Activated naive CD8-positive, alpha-beta T cell treated with anti-CD3 and anti-CD28 coated beads for 36 hours (primary cell): Measurements from ENCODE around the gene HK1. TPM values are rescaled to one million over a fixed set of nuclear protein-coding genes. Genes with fewer than 3 reads are reported as not detected.

Experiments used
- DNase-seq: peaks from one replicate; pipeline ENCODE4 v3.0.0; 2021
- H3K27ac Mint-ChIP-seq: one replicate; pipeline ENCODE4 v1.8.0; 2022; ENCODE audit warnings: mild to moderate bottlenecking, moderate library complexity, mixed read lengths
- H3K27me3 Mint-ChIP-seq: one replicate; pipeline ENCODE4 v1.8.0; 2022; ENCODE audit warnings: mild to moderate bottlenecking, mixed read lengths
- H3K36me3 Mint-ChIP-seq: one replicate; pipeline ENCODE4 v1.8.0; 2021; ENCODE audit warnings: mild to moderate bottlenecking, mixed read lengths
- H3K4me1 Mint-ChIP-seq: one replicate; pipeline ENCODE4 v1.8.0; 2021; ENCODE audit warnings: mixed read lengths
- H3K4me3 Mint-ChIP-seq: one replicate; pipeline ENCODE4 v1.8.0; 2022; ENCODE audit warnings: mild to moderate bottlenecking, moderate library complexity, mixed read lengths
- H3K9me3 Mint-ChIP-seq: one replicate; pipeline ENCODE4 v1.8.0; 2022; ENCODE audit warnings: mixed read lengths
- total RNA-seq, 2 experiments: library from RNA; stranded (reverse); gene quantifications; one replicate each; pipeline ENCODE4 v1.2.3, GENCODE V29; 2021

Gene HK1
- total RNA-seq, 2 experiments from 2014 or later, result 236 to 244 TPM

- Mint-ChIP-seq H3K36me3 (peaks cover 6% of the 10 kb centered on the region), H3K27ac (peak overlapping the region; percentile 74), H3K27me3 (no peaks in the 10 kb centered on the region), H3K4me3 (peak overlapping the region; percentile 48), H3K9me3 (no peaks in the 10 kb centered on the region), H3K4me1 (peaks cover 14% of the 10 kb centered on the region)
- peak; percentile 88 for DNase-seq
Measured at GRCh38 chr10:69408318-69409175, 130.3 kb downstream of the HK1 start.

GRCh38 chr10:69409176-69409495, 130.8 kb downstream of the HK1 start:
- Mint-ChIP-seq H3K36me3 (peaks cover 2% of the 10 kb centered on the region), H3K4me3 (no peak overlapping the region), H3K27ac (peak overlapping the region; percentile 74), H3K27me3 (no peaks in the 10 kb centered on the region), H3K9me3 (no peaks in the 10 kb centered on the region), H3K4me1 (peaks cover 14% of the 10 kb centered on the region)
- no peak for DNase-seq

GRCh38 chr10:69409968-69410367, 131.7 kb downstream of the HK1 start:
- peaks cover 2% of the 10 kb centered on the region for H3K36me3 Mint-ChIP-seq
- no peaks in the 10 kb centered on the region for H3K9me3 Mint-ChIP-seq

DNA sequence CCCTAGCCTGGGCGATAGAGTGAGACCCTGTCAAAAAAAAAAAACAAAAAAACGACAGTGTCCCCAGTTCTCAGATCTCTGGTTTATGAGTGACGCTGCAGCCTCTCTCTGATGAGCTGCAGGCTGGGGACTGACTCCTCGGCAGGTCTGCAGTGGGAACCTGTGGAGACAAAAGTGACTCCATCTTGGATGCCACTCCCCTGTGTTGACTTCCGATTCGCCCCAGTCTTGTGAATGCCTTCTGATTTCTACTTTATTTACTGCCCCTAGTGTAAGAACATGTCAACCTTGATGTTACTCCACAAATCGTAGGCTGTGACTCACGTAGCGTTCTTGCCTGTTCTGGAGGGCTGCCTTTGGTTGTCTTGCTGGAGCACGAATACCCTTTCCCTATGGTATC, 132.2 kb downstream of the HK1 start:
- H3K27ac Mint-ChIP-seq, result no peak overlapping the region
- no peaks in the 10 kb centered on the region for H3K9me3 Mint-ChIP-seq
- H3K4me1 Mint-ChIP-seq, result peaks cover 14% of the 10 kb centered on the region
- peaks cover 2% of the 10 kb centered on the region for H3K36me3 Mint-ChIP-seq
- no peak overlapping the region for H3K4me3 Mint-ChIP-seq
- H3K27me3 Mint-ChIP-seq, result no peaks in the 10 kb centered on the region
- DNase-seq, result no peak

More at GRCh38 chr10:69409968-69410367, 131.7 kb downstream of the HK1 start:
- no peak for DNase-seq
- Mint-ChIP-seq H3K27ac (no peak overlapping the region), H3K4me1 (peaks cover 14% of the 10 kb centered on the region), H3K4me3 (no peak overlapping the region), H3K27me3 (no peaks in the 10 kb centered on the region)

- Mint-ChIP-seq H3K4me1 (peaks cover 13% of the 10 kb centered on the region), H3K9me3 (no peaks in the 10 kb centered on the region), H3K4me3 (no peak overlapping the region), H3K27ac (no peak overlapping the region), H3K27me3 (no peaks in the 10 kb centered on the region), H3K36me3 (peaks cover 2% of the 10 kb centered on the region)
- no peak for DNase-seq
Measured at GRCh38 chr10:69411476-69411875, 133.2 kb downstream of the HK1 start.

- Mint-ChIP-seq H3K4me3 (no peak overlapping the region), H3K4me1 (peaks cover 10% of the 10 kb centered on the region), H3K9me3 (no peaks in the 10 kb centered on the region), H3K27ac (no peak overlapping the region), H3K36me3 (no peaks in the 10 kb centered on the region), H3K27me3 (no peaks in the 10 kb centered on the region)
- DNase-seq, result no peak
Measured at GRCh38 chr10:69412232-69412790, 134.0 kb downstream of the HK1 start.

DNA sequence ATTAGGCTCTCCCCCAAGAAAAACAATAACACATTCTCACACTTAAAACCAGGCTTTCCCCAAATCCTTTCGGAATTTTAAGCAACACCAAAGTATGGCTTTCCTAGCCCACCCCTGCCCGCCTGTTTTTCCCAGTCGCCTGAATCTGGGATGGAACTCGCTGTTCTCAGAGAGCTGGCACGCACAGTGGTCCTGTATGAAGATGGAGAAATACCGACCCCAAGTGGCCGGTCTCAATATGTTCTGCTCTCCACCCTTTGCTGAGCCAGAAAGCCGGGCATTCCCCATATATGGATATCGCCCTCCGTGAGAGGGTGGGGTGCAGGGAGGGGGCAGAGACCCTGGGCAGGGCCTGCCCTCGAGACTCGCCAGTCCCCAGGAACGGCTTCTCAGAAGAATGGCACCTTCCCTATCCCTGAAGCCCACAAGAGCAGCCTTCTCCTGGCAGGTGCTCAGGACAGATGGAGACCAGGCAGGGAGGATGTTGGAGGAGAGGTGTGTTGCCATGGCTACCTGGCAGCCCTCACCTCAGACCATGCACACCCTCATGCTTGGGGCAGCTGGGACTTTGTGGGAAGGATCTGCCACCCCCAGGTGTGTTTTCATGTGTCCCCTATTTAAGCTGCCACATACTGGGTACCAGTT, 135.0 kb downstream of the HK1 start:
- no peaks in the 10 kb centered on the region for H3K36me3 Mint-ChIP-seq
- no peak overlapping the region for H3K4me3 Mint-ChIP-seq
- H3K27ac Mint-ChIP-seq, result no peak overlapping the region
- H3K4me1 Mint-ChIP-seq, result peaks cover 7% of the 10 kb centered on the region
- peak; percentile 32 for DNase-seq
- H3K9me3 Mint-ChIP-seq, result no peaks in the 10 kb centered on the region
- H3K27me3 Mint-ChIP-seq, result no peaks in the 10 kb centered on the region

- Mint-ChIP-seq H3K27ac (no peak overlapping the region), H3K27me3 (no peaks in the 10 kb centered on the region), H3K9me3 (no peaks in the 10 kb centered on the region), H3K4me1 (peaks cover 3% of the 10 kb centered on the region), H3K36me3 (no peaks in the 10 kb centered on the region), H3K4me3 (no peak overlapping the region)
- no peak for DNase-seq
Measured at GRCh38 chr10:69414036-69415018, 136.0 kb downstream of the HK1 start.

- Mint-ChIP-seq H3K9me3 (no peaks in the 10 kb centered on the region), H3K36me3 (no peaks in the 10 kb centered on the region), H3K27ac (no peak overlapping the region), H3K4me1 (peaks cover 2% of the 10 kb centered on the region), H3K27me3 (no peaks in the 10 kb centered on the region), H3K4me3 (no peak overlapping the region)
- no peak for DNase-seq
Measured at GRCh38 chr10:69415049-69415448, 136.8 kb downstream of the HK1 start.

- no peaks in the 10 kb centered on the region for H3K36me3 Mint-ChIP-seq
- H3K27ac Mint-ChIP-seq, result no peak overlapping the region
- peaks cover 2% of the 10 kb centered on the region for H3K4me1 Mint-ChIP-seq
- H3K9me3 Mint-ChIP-seq, result no peaks in the 10 kb centered on the region
- DNase-seq, result no peak
- no peaks in the 10 kb centered on the region for H3K27me3 Mint-ChIP-seq
- no peak overlapping the region for H3K4me3 Mint-ChIP-seq
Measured at GRCh38 chr10:69415951-69416350, 137.7 kb downstream of the HK1 start.

- Mint-ChIP-seq H3K27ac (no peak within 1 kb of the TSS), H3K4me3 (no peak within 1 kb of the TSS)
Measured at GRCh38 chr10:69416695-69417094, 138.4 kb downstream of the HK1 start, which contains the start of gene TACR2. TACR2 (minus strand) TSS chr10:69416918; CDS start chr10:69416323, 595 bp downstream.

DNA sequence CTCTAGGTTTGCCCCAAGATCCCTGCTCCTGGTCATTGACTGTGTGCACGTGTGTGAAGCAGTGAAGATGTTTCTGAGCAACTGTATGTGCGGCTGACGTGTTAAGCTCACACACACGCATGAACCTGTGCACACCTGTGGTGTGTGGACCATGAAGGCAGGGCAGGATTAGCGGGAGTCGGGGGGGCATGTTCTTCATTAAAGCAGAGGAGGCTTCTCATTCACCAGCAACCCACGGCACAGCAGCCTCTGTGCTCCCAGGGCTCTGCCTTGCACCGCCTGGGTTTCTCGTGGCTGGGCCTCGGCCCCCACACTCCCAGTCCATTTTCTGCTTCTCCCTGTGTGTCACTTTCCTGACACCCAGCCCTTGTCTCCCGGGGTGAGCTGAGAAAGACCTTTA, 139.2 kb downstream of the HK1 start:
- Mint-ChIP-seq H3K4me3 (no peak overlapping the region), H3K27me3 (no peaks in the 10 kb centered on the region), H3K9me3 (no peaks in the 10 kb centered on the region), H3K36me3 (no peaks in the 10 kb centered on the region), H3K4me1 (peaks cover 2% of the 10 kb centered on the region), H3K27ac (no peak overlapping the region)
- DNase-seq, result no peak

More at GRCh38 chr10:69416695-69417094, 138.4 kb downstream of the HK1 start, which contains the start of gene TACR2:
- peaks cover 2% of the 10 kb centered on the region for H3K4me1 Mint-ChIP-seq
- no peaks in the 10 kb centered on the region for H3K36me3 Mint-ChIP-seq
- DNase-seq, result no peak
- no peaks in the 10 kb centered on the region for H3K27me3 Mint-ChIP-seq
- no peaks in the 10 kb centered on the region for H3K9me3 Mint-ChIP-seq

- Mint-ChIP-seq H3K4me1 (peaks cover under 1% of the 10 kb centered on the region), H3K9me3 (no peaks in the 10 kb centered on the region), H3K36me3 (no peaks in the 10 kb centered on the region), H3K27ac (no peak overlapping the region), H3K27me3 (no peaks in the 10 kb centered on the region), H3K4me3 (no peak overlapping the region)
- no peak for DNase-seq
Measured at GRCh38 chr10:69418052-69418752, 139.9 kb downstream of the HK1 start.

- H3K27me3 Mint-ChIP-seq, result no peaks in the 10 kb centered on the region
- no peak overlapping the region for H3K27ac Mint-ChIP-seq
- no peaks in the 10 kb centered on the region for H3K36me3 Mint-ChIP-seq
- DNase-seq, result no peak
- H3K4me3 Mint-ChIP-seq, result no peak overlapping the region
- H3K4me1 Mint-ChIP-seq, result peaks cover 6% of the 10 kb centered on the region
- no peaks in the 10 kb centered on the region for H3K9me3 Mint-ChIP-seq
Measured at GRCh38 chr10:69419096-69419743, 140.9 kb downstream of the HK1 start.
